ENCODE results near the gene PTGES3L. TPM values are rescaled to one million over a fixed set of nuclear protein-coding genes. Genes with fewer than 3 reads are reported as not detected.
"Not testable (repeated sequence)": the region's sequence is repeated elsewhere in the genome, so short reads cannot be mapped to it uniquely, and the experiment has no call there.

PTGES3L gene
- polyA plus RNA-seq, 6 donors from 2014 or later = 0.33 to 0.47 (median 0.45) TPM; not detected in 3

GRCh38 chr17:42937712-42938596 lies 41.9 kb downstream of the PTGES3L start:
- Mint-ChIP-seq H3K36me3 (no peaks in the 10 kb centered on the region), H3K4me1 (peaks cover 0 to 3% (median 0%) of the 10 kb centered on the region in 3 donors), H3K9me3 (no peaks in the 10 kb centered on the region), H3K4me3 (no peak overlapping the region), H3K27me3 (peaks cover 5 to 27% (median 10%) of the 10 kb centered on the region in 3 donors), H3K27ac (peak overlapping the region in 1 of 6 donors; percentile 26)
- ATAC-seq (ENCODE audit: low read depth in 2 of 2) (peak; percentile 42 to 59), DNase-seq (peak; percentile 5)

DNA sequence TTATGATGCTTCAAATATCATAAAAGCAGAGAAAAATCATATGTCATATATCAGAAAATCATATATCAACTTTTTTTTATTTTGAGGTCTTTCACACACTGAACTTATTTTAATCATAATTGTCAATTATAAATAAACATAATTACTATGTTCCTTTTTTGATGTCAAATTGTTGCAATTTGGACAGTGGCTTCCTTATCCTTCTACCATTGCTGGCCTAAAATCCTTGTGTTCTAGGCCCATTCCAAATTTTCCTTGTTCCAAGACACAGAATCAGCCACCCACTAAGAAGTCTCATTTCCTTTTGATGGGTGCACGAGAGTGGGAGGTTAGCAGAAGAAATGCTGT lies 50.4 kb downstream of the PTGES3L start:
- DNase-seq (no peak), ATAC-seq (ENCODE audit: low read depth in 2 of 2) (no peak)
- Mint-ChIP-seq H3K4me3 (no peak overlapping the region), H3K9me3 (peaks cover 0 to 1% (median 0%) of the 10 kb centered on the region in 7 donors), H3K4me1 (peaks cover 8 to 9% (median 9%) of the 10 kb centered on the region in 3 donors), H3K27ac (peak overlapping the region in 3 of 6 donors; percentile 21 to 85 (median 49)), H3K36me3 (no peaks in the 10 kb centered on the region), H3K27me3 (peaks cover 0 to 14% (median 10%) of the 10 kb centered on the region in 3 donors)

GRCh38 chr17:42928714-42929496 lies 51.0 kb downstream of the PTGES3L start:
- Mint-ChIP-seq H3K27ac (peak overlapping the region in 5 of 6 donors; percentile 10 to 62 (median 35)), H3K4me3 (peak overlapping the region in 1 of 8 donors; percentile 30), H3K4me1 (peaks cover 8 to 9% (median 9%) of the 10 kb centered on the region in 3 donors), H3K36me3 (no peaks in the 10 kb centered on the region), H3K9me3 (peaks cover 0 to 1% (median 0%) of the 10 kb centered on the region in 7 donors), H3K27me3 (peaks cover 0 to 8% (median 5%) of the 10 kb centered on the region in 3 donors)
- ATAC-seq (ENCODE audit: low read depth in 2 of 2) (peak; percentile 80 to 88), DNase-seq (peak; percentile 20)

DNA sequence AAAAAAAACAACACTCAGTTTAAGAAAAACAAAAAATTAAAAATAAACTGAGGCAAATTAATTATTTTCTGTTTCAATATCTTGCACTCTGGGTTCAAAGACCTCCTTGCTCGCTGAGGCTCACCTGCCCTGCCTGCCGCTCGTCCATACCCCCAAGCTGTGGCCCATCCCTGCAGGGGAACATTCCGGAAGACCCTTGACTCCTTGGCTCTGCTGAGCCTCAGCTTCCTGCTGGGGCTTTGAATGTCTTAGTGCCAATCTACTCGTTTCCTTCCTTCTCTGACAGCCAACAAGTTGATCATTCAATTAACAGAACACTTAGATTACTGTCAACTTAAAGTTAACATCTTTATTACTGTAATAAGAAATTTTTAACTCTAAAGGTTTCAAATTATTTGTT lies 55.0 kb downstream of the PTGES3L start:
- Mint-ChIP-seq H3K36me3 (no peaks in the 10 kb centered on the region), H3K9me3 (peaks cover 0 to 1% (median 0%) of the 10 kb centered on the region in 7 donors), H3K27me3 (peaks cover 0 to 2% (median 0%) of the 10 kb centered on the region in 3 donors), H3K27ac (no peak overlapping the region), H3K4me3 (no peak overlapping the region), H3K4me1 (peaks cover 8 to 9% (median 9%) of the 10 kb centered on the region in 3 donors)
- DNase-seq (no peak), ATAC-seq (ENCODE audit: low read depth in 2 of 2) (no peak)

DNA sequence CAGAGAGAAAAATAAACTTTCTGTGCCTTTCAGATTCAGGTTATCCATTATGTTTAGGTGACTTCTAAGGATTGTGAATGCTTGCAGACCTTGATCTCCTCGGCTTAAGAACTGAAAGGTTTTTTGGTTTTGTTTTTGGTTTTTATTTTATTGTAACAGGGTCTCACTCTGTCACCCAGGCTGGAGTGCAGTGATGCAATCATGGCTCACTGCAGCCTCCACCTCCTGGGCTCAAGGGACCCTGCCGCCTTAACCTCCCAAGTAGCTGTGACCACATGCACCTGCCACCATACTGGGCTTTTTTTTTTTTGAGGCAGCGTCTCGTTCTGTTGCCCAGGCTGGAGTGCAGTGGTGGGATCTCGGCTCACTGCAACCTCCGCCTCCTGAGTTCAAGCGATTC lies 56.4 kb downstream of the PTGES3L start:
- H3K27ac Mint-ChIP-seq, H3K27me3 Mint-ChIP-seq: not testable (repeated sequence)

DNA sequence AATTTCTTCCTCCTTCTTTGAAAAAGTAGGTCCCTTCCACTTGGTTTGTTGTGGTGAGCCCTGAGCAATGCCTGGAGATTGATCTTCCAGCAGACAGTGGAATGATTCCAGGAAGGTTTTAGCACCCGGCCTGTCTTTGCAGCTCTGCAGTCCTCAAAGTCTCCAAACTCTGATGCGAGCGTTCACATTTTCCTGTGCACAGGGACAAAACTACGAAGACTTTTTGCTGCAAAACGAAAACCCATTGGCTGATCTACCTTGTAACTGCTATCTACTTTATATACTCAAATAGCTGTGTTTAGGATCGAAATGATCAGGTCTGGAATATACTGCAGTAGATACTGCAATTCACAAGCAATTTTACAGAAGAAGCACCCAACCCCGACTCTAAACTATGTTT lies 57.6 kb downstream of the PTGES3L start:
- ATAC-seq (ENCODE audit: low read depth in 2 of 2) = no peak
- Mint-ChIP-seq H3K4me3 (no peak overlapping the region), H3K27ac (no peak overlapping the region), H3K27me3 (peaks cover 0 to 8% (median 7%) of the 10 kb centered on the region in 3 donors), H3K4me1 (peaks cover 0 to 4% (median 0%) of the 10 kb centered on the region in 3 donors), H3K9me3 (no peaks in the 10 kb centered on the region), H3K36me3 (no peaks in the 10 kb centered on the region)
- DNase-seq = no peak

More for the DNA sequence above, 56.4 kb downstream of the PTGES3L start:
- H3K4me3 Mint-ChIP-seq; ATAC-seq (ENCODE audit: low read depth in 2 of 2); H3K9me3 Mint-ChIP-seq; H3K4me1 Mint-ChIP-seq; DNase-seq; H3K36me3 Mint-ChIP-seq: not testable (repeated sequence)

GRCh38 chr17:42920922-42921321 lies 59.0 kb downstream of the PTGES3L start:
- H3K36me3 Mint-ChIP-seq = no peaks in the 10 kb centered on the region
- no peaks in the 10 kb centered on the region for H3K9me3 Mint-ChIP-seq
- ATAC-seq (ENCODE audit: low read depth in 2 of 2) (no peak), DNase-seq (no peak)
- peak overlapping the region in 1 of 6 donors; percentile 11 for H3K27ac Mint-ChIP-seq
- peaks cover 0 to 8% (median 7%) of the 10 kb centered on the region in 3 donors for H3K27me3 Mint-ChIP-seq
- no peak overlapping the region for H3K4me3 Mint-ChIP-seq
- peaks cover 0 to 4% (median 0%) of the 10 kb centered on the region in 3 donors for H3K4me1 Mint-ChIP-seq

GRCh38 chr17:42920106-42920900 lies 59.6 kb downstream of the PTGES3L start:
- Mint-ChIP-seq H3K4me1 (peaks cover 0 to 4% (median 0%) of the 10 kb centered on the region in 3 donors), H3K27ac (peak overlapping the region in 1 of 6 donors; percentile 11), H3K4me3 (no peak overlapping the region), H3K27me3 (peaks cover 0 to 8% (median 7%) of the 10 kb centered on the region in 3 donors), H3K9me3 (no peaks in the 10 kb centered on the region), H3K36me3 (no peaks in the 10 kb centered on the region)
- DNase-seq (no peak), ATAC-seq (ENCODE audit: low read depth in 2 of 2) (no peak)

GRCh38 chr17:42919522-42920077 lies 60.3 kb downstream of the PTGES3L start:
- H3K9me3 Mint-ChIP-seq; H3K27me3 Mint-ChIP-seq; H3K4me3 Mint-ChIP-seq; DNase-seq; H3K4me1 Mint-ChIP-seq; ATAC-seq (ENCODE audit: low read depth in 2 of 2); H3K36me3 Mint-ChIP-seq; H3K27ac Mint-ChIP-seq: not testable (repeated sequence)

DNA sequence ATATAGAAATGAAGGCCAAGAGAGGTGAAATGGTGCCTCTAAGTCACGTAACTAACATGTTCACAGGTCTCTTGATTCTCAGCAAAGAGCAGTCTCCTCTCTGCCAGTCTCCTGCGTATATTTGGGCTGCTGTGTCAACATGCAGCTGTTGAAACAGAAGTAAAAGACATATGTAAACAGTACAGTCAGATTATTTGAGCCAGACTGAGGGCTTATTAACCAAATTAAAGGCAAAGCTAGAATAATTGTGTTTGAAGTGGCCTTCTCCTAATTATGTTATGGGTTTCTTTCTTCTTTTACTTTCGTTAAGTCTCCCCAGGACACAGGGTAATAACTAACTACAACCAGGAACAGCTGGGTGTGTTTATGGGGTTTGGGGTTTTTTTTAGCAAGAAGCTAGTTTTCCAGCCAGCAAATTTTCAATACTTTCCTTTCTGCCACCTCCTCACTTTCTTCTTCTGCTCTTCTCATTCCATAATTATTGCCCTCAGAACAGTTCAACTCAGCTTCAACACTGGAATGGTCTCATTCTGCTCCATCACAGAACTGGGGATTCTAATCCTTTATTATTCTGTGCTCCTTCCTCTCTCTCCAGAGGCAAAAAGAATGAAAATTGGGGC lies 60.9 kb downstream of the PTGES3L start:
- H3K27ac Mint-ChIP-seq = no peak overlapping the region
- no peak for ATAC-seq (ENCODE audit: low read depth in 2 of 2)
- H3K36me3 Mint-ChIP-seq = no peaks in the 10 kb centered on the region
- H3K4me1 Mint-ChIP-seq = no peaks in the 10 kb centered on the region
- no peak overlapping the region for H3K4me3 Mint-ChIP-seq
- DNase-seq = no peak
- peaks cover 0 to 8% (median 7%) of the 10 kb centered on the region in 3 donors for H3K27me3 Mint-ChIP-seq
- H3K9me3 Mint-ChIP-seq = no peaks in the 10 kb centered on the region

All from naive B cell (primary cell).